Inflammatory macrophage treated with lipopolysaccharide for 1 hour (primary cell): ENCODE measurements around the gene HIBADH.

ENCODE experiments used
- DNase-seq, 2 donors: peaks; one replicate each; pipeline ENCODE4 v3.0.0-alpha.2; 2020 to 2022

Gene HIBADH

GRCh38 chr7:27635728-27636127, 27.0 kb downstream of the HIBADH start:
- no peak for DNase-seq

- DNase-seq = no peak
These were observed 27.8 kb downstream of the HIBADH start for GRCh38 chr7:27634671-27635493.

DNA sequence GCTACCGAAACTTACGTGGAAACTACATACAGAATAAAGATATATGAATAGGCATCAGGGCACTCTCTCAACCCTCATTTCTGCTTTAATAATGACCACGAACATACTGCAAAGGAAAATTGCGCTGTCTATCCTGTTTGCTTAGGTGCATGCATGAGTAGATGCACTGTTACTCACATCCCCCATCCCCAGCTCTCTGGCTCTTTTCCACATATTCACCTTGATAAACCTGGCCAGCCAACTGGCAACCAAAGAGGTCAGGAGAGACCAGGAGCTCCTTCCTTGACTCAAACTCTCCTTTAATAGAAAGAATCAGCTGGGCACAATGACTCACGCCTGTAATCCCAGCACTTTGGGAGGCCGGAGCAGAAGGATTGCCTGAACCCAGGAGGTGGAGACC, 29.6 kb downstream of the HIBADH start:
- no peak for DNase-seq

DNA sequence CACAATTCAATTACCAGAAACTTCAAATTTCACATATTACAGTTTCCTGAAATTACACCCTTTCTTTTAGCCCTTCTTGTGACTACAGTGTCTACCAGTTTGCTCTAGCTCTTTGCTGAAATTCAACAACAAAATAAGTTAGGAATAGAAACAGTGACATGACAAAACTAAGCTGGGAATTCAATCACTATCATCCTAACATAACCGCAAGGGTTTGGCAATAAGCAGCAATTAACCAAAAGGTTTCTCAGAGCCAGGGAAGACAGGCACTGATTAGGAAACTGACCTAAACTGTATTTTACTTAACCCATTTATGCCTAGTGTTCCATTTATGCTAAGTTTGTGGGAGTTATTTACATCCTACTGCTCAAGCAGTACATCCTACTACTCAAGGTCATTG, 31.3 kb downstream of the HIBADH start:
- no peak for DNase-seq

GRCh38 chr7:27627146-27627545, 35.5 kb downstream of the HIBADH start:
- DNase-seq = no peak

GRCh38 chr7:27619492-27619891, 43.2 kb downstream of the HIBADH start:
- no peak for DNase-seq

GRCh38 chr7:27617651-27618381, 44.9 kb downstream of the HIBADH start:
- DNase-seq = no peak

- DNase-seq = no peak
These were observed 45.7 kb downstream of the HIBADH start for GRCh38 chr7:27616914-27617548.

DNA sequence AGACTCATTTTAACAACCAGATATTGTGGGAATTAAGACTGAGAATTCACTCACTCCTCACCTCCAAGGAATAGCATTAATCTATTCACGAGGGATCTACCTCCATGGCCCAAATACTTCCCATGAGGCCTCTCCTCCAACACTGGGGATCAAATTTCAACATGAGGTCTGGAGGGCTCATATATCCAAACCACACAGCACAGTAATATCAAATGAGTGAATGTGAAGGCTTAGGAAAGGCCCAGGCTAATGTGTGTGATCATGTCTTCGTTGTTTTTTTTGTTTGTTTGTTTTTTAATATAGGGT, 46.5 kb downstream of the HIBADH start:
- DNase-seq = no peak

DNA sequence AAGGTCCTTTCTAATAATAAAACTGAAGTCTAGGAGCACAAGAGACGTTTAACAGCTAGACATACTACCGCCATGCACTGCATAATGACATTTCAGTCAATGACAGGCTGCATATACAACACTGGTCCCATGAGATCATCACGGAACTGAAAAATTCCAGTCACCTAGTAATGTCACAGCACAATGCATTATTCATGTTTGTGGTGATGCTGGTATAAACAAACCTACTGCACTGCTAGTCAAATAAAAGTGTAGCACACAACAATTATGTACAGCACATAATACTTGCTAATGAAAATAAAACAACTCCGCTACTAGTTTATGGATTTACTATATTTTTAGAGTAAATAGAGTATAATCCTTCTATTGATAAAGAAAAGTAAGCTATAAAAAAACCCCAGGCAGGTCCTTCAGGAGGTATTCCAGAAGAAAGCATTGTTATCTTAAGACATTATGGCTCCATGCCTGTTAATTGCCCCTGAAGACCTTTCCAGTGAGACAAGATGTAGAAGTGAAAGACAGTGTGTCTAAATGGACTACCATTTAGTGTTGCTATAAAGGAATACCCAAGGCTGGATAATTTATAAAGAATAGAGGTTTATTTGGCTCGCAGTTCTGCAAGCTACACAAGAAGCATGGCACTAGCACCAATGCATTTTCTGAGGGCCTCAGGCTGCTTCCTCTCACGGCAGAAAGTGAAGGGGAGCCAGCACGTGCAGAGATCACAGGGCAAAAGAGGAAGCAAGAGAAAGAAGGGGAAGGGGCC, 47.1 kb downstream of the HIBADH start:
- no peak for DNase-seq

DNA sequence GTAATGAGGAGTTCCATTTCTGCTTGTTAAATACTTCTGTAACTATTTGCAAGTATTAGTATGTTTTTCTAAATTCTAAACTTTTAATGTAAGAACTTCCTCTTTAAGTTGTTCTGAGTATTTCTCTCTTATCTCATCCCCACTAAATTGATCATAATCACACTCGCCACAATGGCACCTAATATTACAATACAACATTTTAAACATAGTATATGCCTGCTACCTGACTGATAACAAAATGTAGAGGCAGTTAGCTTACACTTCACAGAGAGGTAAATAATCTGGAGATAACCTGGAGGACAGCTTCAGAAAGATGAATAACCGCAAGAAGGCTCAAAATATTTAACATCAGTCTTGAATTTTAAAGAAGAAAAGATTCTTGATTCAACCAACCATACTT, 48.6 kb downstream of the HIBADH start:
- DNase-seq = no peak

DNA sequence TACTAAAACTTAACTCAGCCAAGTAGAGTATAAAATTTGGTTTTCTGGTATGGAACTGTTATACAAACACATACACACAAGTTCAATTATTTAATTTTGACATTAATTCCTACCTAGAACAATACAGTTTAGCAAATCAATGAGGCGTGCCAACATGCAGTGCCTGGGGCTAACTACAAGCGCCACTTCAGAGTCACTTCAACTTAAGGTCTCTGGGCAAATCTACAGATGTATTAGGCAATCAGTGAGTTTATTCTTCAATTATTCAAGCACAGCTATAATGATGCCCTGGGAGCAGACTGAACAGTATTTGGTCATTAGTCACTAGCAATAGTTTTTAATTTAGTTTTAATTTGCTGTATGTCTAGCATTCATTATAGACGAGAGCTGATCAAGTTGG, 51.6 kb downstream of the HIBADH start:
- no peak for DNase-seq

DNA sequence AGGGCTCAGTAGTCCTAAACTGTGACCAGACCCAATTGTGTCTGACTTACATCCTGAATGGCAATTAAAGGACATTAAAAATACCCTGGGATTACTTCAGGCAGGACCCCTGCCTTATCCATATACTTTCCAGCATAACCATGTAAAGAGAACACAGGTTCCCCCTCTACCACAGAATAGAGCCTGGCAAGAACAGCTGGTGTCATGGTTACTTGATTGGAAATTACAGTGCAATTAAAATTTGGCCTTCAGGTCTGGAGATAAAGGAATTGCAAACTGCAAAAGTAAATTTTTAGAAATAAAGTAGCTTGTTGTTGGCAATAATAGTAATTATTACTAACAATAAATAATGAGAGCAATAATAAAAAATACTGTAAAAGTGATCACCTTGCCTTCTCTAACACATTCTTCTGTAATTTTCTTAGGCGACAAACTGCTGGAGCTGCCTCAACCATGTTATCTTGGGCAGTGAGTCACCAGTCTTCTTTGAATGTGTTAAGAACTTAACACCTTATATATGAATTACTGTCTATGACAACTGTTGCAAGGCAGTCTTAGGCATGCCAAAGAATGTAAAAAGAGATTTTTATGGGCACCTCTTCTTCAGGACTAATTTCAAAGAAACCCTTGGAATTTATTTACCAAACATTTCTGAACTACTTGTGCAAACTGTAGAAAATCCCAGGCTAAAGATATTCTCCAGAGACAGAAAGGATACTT, 53.7 kb downstream of the HIBADH start:
- no peak for DNase-seq

GRCh38 chr7:27607210-27607606, 55.5 kb downstream of the HIBADH start:
- no peak for DNase-seq

- no peak for DNase-seq
These were observed 56.1 kb downstream of the HIBADH start for GRCh38 chr7:27606270-27607209.

DNA sequence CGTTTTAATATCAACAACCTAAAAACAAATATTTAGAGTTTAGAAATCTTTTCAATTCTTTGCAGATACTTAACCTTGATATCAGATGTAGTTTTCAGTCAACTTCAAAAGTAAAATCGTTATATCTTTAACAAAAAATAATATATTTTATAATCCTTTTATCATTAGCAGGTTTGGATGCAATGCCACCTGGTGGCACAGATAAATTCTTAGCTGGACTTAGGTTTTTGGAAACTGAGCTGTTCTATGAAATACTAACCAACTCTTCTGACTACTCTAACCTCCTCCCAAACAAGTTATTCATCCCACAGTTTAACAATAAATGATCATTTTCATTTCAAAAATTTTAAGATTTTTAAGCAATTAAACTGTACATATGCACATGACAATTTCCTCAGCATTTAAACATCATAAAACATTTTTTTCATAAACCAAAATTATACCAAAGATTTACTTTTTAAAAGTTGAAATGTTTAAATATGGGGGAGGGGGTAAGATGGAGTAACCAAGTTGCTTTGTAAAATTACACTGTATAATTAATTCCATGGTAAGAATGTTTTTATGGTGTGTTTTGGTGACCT, 56.9 kb downstream of the HIBADH start:
- peak in 1 of 2 donors; percentile 23 for DNase-seq

DNA sequence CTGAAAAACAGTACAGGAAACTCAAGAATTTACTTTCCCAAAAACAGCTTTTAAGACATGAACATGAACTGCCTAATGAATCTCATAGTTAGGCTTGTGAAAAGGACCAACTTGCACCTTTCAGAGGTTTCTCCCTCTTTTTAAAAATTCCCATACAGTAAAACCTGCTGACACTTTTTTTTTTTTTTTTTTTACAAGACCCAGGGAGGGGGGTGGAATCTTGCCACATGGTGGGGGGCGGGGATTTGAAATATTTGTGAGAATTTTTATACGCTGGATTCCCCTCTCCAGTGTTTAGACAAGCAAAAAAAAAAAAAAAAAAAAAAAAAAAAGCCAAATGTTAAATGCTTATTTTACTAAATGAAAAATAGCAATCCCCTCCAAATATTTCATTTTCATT, 57.4 kb downstream of the HIBADH start:
- DNase-seq = no peak

DNA sequence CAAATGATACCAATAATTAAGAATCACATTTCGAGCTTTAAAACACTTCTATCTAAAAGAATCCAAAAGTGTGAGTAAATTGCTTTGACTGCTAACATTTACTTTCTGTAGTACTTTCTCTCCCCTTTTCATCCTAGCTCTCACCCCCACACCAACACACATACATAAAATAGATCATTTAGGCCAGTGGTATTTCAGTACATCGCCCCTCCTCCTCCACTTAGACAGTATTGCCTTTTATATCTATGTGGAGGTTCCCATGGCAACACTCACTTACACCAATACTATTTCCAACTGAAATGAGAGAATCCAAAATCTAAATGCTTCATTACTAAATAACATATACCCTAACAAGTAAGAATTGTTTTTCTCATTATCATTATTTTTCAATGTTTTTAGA, 58.9 kb downstream of the HIBADH start:
- DNase-seq = no peak

GRCh38 chr7:27602766-27603165, 59.9 kb downstream of the HIBADH start:
- DNase-seq = no peak

DNA sequence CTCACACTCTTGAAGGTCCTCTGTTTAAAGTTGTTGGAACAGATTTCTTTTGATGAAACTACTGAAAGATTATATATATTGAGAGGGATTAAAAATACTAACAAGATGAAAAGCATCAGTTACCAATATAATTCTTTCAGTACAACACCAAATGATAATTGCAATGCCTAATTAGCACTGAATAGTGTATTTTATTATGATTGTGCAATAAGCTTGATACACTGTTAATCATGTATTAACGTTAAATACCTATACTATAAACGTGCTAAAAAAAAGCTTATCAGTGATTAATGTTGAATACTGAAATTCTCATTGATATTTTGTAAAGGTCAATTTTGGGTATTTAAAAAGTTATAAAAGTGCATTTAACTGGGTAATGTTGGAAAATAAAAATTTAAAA, 61.5 kb downstream of the HIBADH start:
- no peak for DNase-seq

DNA sequence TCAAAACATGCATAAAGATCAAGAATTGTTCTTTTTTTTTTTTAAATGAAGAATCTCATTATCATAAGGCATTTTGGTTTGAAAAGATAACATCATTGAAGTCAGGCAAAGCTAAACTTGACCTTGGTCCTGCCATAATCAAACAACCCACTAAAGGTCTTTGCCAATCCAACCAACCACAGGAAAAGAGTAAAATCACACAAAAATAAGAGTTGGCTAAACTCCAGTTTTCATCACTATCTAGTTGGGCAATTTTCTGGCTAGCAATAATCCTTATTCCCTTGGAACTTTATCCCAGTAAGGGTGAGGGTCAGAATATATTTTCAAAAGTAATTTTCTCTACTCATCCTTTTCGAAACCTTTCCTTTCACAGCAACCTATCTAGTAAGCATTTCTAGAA, 62.4 kb downstream of the HIBADH start:
- DNase-seq = no peak
